Smooth muscle cell (in vitro differentiated cells): Measurements from ENCODE around the gene KLHL14. TPM values are rescaled to one million over a fixed set of nuclear protein-coding genes. Genes with fewer than 3 reads are reported as not detected.
A peak's percentile ranks its signal among the peaks of the same experiment; 100 is the strongest.

ENCODE experiments used
- DNase-seq: peaks from one replicate; lab custom pipeline; 2025; ENCODE audit not compliant: unreplicated experiment; lab: John Stamatoyannopoulos, UW
- H2AFZ ChIP-seq: fragments of 200-600 bp; sonication (generic); 2 replicates; pipeline ENCODE4 v1.6.0; 2016; ENCODE audit warnings: antibody characterized with exemption, low read depth, mild to moderate bottlenecking
- H3F3A ChIP-seq: fragments of 200-600 bp; sonication (generic); 2 replicates; pipeline ENCODE4 v1.6.0; 2017; ENCODE audit warnings: antibody characterized with exemption, low read depth
- H3K27ac ChIP-seq: fragments of 200-600 bp; sonication (generic); 2 replicates; pipeline ENCODE4 v1.5.1; 2016; ENCODE audit warnings: low read depth, mild to moderate bottlenecking
- H3K27me3 ChIP-seq: fragments of 200-600 bp; sonication (generic); 2 replicates; pipeline ENCODE4 v1.6.1; 2016; ENCODE audit warnings: low read depth, mild to moderate bottlenecking
- H3K36me3 ChIP-seq: fragments of 200-600 bp; sonication (generic); 2 replicates; pipeline ENCODE4 v1.5.1; 2016; ENCODE audit warnings: low read depth
- H3K4me1 ChIP-seq: fragments of 200-600 bp; sonication (generic); 2 replicates; pipeline ENCODE4 v1.5.1; 2016; ENCODE audit warnings: low read depth
- H3K4me2 ChIP-seq: fragments of 200-600 bp; sonication (generic); 2 replicates; pipeline ENCODE4 v1.6.0; 2016; ENCODE audit warnings: mild to moderate bottlenecking
- H3K4me3 ChIP-seq: fragments of 200-600 bp; sonication (generic); 2 replicates; pipeline ENCODE4 v1.5.1; 2016; ENCODE audit warnings: mild to moderate bottlenecking
- H3K79me2 ChIP-seq: fragments of 200-600 bp; sonication (generic); 2 replicates; pipeline ENCODE4 v1.6.0; 2016; ENCODE audit warnings: low read depth, mild to moderate bottlenecking
- H3K9ac ChIP-seq: fragments of 200-600 bp; sonication (generic); 2 replicates; pipeline ENCODE4 v1.6.0; 2016; ENCODE audit warnings: low read depth
- H3K9me3 ChIP-seq: fragments of 200-600 bp; sonication (generic); replicated peaks from 2 replicates; pipeline ENCODE4 v1.5.1; 2016; ENCODE audit warnings: low read depth
- H4K20me1 ChIP-seq: fragments of 200-600 bp; sonication (generic); 2 replicates; pipeline ENCODE4 v1.6.0; 2016; ENCODE audit warnings: low read depth
- WGBS: methylation state at CpG from one replicate; pipeline ENCODE4 v1.1.7; 2016; ENCODE audit warnings: low lambda C conversion rate; 5-methylcytosine and 5-hydroxymethylcytosine counted together
- polyA plus RNA-seq: library from polyadenylated mRNA; unstranded; fragments of >200 nt; fragmentation: Nextera tagmentation; extraction: Ambion mirVana; gene quantifications from 2 replicates; pipeline ENCODE4 v1.2.1, GENCODE V29; 2016
- total RNA-seq: library from RNA; depleted of rRNA; stranded (reverse); fragments of >200 nt; gene quantifications from 2 replicates; pipeline ENCODE4 v1.2.3, GENCODE V29; 2014
- TF ChIP-seq, protein P1 (sequence below): fragments of 200-600 bp; sonication (generic); IDR thresholded peaks from 2 replicates; pipeline ENCODE4 v1.5.1; 2017; ENCODE audit warnings: borderline replicate concordance, mild to moderate bottlenecking, antibody characterized with exemption; ENCODE audit not compliant: insufficient read depth, poor library complexity, severe bottlenecking

Gene KLHL14, protein sequence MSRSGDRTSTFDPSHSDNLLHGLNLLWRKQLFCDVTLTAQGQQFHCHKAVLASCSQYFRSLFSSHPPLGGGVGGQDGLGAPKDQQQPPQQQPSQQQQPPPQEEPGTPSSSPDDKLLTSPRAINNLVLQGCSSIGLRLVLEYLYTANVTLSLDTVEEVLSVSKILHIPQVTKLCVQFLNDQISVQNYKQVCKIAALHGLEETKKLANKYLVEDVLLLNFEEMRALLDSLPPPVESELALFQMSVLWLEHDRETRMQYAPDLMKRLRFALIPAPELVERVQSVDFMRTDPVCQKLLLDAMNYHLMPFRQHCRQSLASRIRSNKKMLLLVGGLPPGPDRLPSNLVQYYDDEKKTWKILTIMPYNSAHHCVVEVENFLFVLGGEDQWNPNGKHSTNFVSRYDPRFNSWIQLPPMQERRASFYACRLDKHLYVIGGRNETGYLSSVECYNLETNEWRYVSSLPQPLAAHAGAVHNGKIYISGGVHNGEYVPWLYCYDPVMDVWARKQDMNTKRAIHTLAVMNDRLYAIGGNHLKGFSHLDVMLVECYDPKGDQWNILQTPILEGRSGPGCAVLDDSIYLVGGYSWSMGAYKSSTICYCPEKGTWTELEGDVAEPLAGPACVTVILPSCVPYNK
- total RNA-seq (not detected in 2 replicates), polyA plus RNA-seq (not detected in 2 replicates)

DNA sequence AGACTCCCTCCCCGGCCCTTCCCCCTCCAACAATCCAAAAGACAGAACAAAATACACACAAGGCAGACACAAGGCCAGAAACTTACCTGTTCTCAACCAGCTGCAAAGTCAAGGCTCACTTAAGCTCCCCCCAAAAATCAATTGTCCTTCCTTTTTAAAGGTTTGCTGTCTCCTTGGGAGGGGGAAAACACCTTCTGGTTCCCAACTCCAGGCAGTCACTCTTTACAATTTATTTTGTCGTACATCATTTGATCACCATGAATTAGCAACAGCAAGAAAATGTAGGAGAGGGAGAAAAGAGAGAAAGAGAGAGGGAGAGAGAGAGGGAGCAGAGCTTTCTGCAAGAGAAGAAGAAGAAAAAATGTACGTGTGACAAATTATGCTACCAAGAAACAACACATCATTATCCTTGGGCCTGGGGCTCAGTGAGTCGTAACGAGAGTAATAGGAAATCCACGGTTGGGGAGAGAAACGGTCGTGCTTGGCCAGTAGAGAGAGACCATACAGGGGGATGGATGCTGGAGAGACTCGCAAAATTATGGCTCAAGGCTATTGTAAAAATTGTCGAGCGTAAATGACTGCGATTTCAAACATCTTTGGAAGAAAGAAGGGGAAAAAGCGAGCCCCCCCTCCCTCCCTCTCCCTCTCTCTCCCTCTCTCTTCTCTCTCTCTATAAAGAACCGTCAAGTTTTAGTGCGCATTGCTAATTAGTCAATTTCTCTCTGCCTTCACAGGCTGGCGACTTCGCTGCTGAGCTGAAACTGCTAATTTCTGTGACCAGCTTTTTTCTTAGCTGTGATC, at the start of gene KLHL14:
Gene KLHL14, minus strand, starts transcription at position 443 of the 801 bp plus-strand sequence. CDS start 2,432 bp downstream, outside the sequence.
- Histone ChIP-seq H3K9me3 (no peaks in the 10 kb centered on the region), H3K27me3 (peaks cover 84% of the 10 kb centered on the region), H4K20me1 (no peaks in the 10 kb centered on the region), H3K4me3 (peak within 1 kb of the TSS; percentile 46), H3K36me3 (no peaks in the 10 kb centered on the region), H3K4me2 (peak within 1 kb of the TSS; percentile 88), H3K4me1 (peaks cover 11% of the 10 kb centered on the region), H3K27ac (no peak within 1 kb of the TSS), H3K79me2 (no peaks in the 10 kb centered on the region), H2AFZ (no peak within 1 kb of the TSS), H3F3A (no peaks in the 10 kb centered on the region), H3K9ac (no peak within 1 kb of the TSS)
- DNase-seq = no peak
- TF ChIP-seq, protein P1, sequence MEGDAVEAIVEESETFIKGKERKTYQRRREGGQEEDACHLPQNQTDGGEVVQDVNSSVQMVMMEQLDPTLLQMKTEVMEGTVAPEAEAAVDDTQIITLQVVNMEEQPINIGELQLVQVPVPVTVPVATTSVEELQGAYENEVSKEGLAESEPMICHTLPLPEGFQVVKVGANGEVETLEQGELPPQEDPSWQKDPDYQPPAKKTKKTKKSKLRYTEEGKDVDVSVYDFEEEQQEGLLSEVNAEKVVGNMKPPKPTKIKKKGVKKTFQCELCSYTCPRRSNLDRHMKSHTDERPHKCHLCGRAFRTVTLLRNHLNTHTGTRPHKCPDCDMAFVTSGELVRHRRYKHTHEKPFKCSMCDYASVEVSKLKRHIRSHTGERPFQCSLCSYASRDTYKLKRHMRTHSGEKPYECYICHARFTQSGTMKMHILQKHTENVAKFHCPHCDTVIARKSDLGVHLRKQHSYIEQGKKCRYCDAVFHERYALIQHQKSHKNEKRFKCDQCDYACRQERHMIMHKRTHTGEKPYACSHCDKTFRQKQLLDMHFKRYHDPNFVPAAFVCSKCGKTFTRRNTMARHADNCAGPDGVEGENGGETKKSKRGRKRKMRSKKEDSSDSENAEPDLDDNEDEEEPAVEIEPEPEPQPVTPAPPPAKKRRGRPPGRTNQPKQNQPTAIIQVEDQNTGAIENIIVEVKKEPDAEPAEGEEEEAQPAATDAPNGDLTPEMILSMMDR = no peak
- 6% methylated on average over 17 of the region's 17 CpGs for WGBS

DNA sequence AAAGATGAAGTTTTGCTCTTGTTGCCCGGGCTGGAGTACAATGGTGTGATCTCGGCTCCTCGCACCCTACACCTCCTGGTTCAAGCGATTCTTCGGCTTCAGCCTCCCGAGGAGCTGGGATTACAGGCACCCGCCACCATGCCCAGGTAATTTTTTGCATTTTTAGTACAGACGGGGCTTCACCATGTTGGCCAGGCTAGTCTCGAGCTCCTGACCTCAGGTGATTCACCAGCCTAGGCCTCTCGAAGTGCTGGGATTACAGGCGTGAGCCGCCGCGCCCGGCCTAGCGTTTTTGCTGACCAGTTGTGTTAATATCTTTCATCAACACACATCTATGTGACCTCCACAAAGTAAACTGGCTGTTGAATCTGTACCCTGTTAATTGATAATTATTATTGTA, 49.4 kb upstream of the KLHL14 start:
- Histone ChIP-seq H3K27ac (no peak overlapping the region), H3K27me3 (peaks cover 23% of the 10 kb centered on the region), H3K4me3 (no peak overlapping the region), H3K4me2 (no peak overlapping the region), H3F3A (no peaks in the 10 kb centered on the region), H2AFZ (no peak overlapping the region), H3K9me3 (no peaks in the 10 kb centered on the region), H4K20me1 (no peaks in the 10 kb centered on the region), H3K9ac (no peak overlapping the region), H3K79me2 (no peaks in the 10 kb centered on the region), H3K36me3 (no peaks in the 10 kb centered on the region), H3K4me1 (no peaks in the 10 kb centered on the region)
- TF ChIP-seq, protein P1 = no peak
- DNase-seq = no peak
- WGBS = 84% methylated on average over 16 of the region's 16 CpGs

DNA sequence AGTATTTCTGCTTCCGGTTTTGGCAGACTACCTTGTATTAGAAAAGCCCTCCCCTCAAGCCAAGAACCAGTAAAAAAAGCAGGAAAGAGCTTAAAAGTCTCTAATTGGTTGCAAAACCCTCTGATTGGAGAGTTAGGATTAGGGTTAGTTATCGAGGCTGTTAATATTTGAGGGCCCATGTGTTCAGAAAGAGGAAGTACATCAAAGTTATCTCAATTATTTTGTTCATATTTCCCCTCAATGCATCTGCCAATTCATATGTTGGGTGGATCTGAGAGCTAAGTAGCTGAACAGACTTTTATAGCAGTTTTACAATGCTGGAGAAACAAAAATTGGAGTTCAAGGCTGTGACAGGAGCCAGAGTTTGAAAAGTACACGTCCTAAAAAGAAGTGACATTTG, 43.1 kb upstream of the KLHL14 start:
- H3K4me3 ChIP-seq = no peak overlapping the region
- no peak overlapping the region for H3K4me2 ChIP-seq
- DNase-seq = no peak
- H3F3A ChIP-seq = no peaks in the 10 kb centered on the region
- H3K36me3 ChIP-seq = no peaks in the 10 kb centered on the region
- H3K9me3 ChIP-seq = no peaks in the 10 kb centered on the region
- WGBS = 86% methylated on average over 3 of the region's 3 CpGs
- H3K27ac ChIP-seq = no peak overlapping the region
- no peak overlapping the region for H2AFZ ChIP-seq
- peaks cover 38% of the 10 kb centered on the region for H3K27me3 ChIP-seq
- TF ChIP-seq, protein P1 = no peak
- H4K20me1 ChIP-seq = no peaks in the 10 kb centered on the region
- H3K79me2 ChIP-seq = no peaks in the 10 kb centered on the region
- H3K9ac ChIP-seq = no peak overlapping the region
- H3K4me1 ChIP-seq = no peaks in the 10 kb centered on the region
